Measurements from ENCODE around the gene POU6F2. TPM values are rescaled to one million over a fixed set of nuclear protein-coding genes. Genes with fewer than 3 reads are reported as not detected.

Gene POU6F2
- total and polyA plus RNA-seq, 2 of the 4 experiments (the other 2 are of a cell fraction): not detected

GRCh38 chr7:39152701-39153100 lies 175.0 kb downstream of the POU6F2 start:
- Histone ChIP-seq H3K27me3 (ENCODE audit: control insufficient read depth, insufficient read depth, low read length) (no peaks in the 10 kb centered on the region; the same call in 1 of the 2 replicates), H4K5ac (ENCODE audit: low read depth, low read length) (no peak overlapping the region), H3K9ac (ENCODE audit: low read depth, low read length) (no peak overlapping the region), H3K9me3 (ENCODE audit: control insufficient read depth, insufficient read depth, low read length) (no peaks in the 10 kb centered on the region), H2AK9ac (replicated peaks; ENCODE audit: low read depth, low read length, poor library complexity) (no peak overlapping the region), H2BK20ac (ENCODE audit: low read depth, low read length) (no peak overlapping the region), H4K20me1 (ENCODE audit: insufficient read depth, low read length) (no peaks in the 10 kb centered on the region), H2BK120ac (ENCODE audit: low read depth, low read length) (no peak overlapping the region), H3K36me3 (ENCODE audit: control insufficient read depth, insufficient read depth, low read length) (no peaks in the 10 kb centered on the region), H3K27ac (ENCODE audit: insufficient read depth, low read length) (no peak overlapping the region), H3K4me2 (ENCODE audit: low read depth, low read length) (no peak overlapping the region), H3K4me3 (ENCODE audit: insufficient read depth, low read depth, low read length) (no peak overlapping the region), H3K4me1 (ENCODE audit: control insufficient read depth, insufficient read depth, low read length) (no peaks in the 10 kb centered on the region), H2BK5ac (ENCODE audit: low read depth, low read length, poor library complexity, severe bottlenecking) (no peak overlapping the region), H3K79me1 (ENCODE audit: low read depth in 1 of 2, low read length in 2 of 2) (no peaks in the 10 kb centered on the region), H2AFZ (replicated peaks; ENCODE audit: low read length, poor library complexity) (no peak overlapping the region), H4K8ac (ENCODE audit: low read depth in 2 of 2, low read length in 2 of 2) (no peak overlapping the region), H2BK15ac (ENCODE audit: low read depth, low read length) (no peak overlapping the region), H3K14ac (replicated peaks; ENCODE audit: low read depth, low read length) (no peak overlapping the region), H3K23ac (ENCODE audit: low read depth, low read length) (no peak overlapping the region), H3K9me1 (ENCODE audit: insufficient read depth, low read length) (no peaks in the 10 kb centered on the region), H2AK5ac (ENCODE audit: low read depth, low read length) (no peak overlapping the region), H3K56ac (ENCODE audit: extremely low read depth, insufficient read depth, low read length) (no peak overlapping the region), H4K91ac (ENCODE audit: insufficient read depth, low read depth, low read length) (no peak overlapping the region), H3K18ac (ENCODE audit: low read depth, low read length) (no peak overlapping the region), H3K4ac (ENCODE audit: low read depth, low read length) (no peak overlapping the region)
- CTCF ChIA-PET: no interaction called here
- dilution Hi-C loops (cut with HindIII; ENCODE audit: low sequenced_read_pairs, unreplicated experiment) (no loop called here), in situ Hi-C loops (cut with MboI; ENCODE audit: low sequenced_read_pairs) (no loop called here), intact Hi-C loops (cut with micrococcal nuclease) (no loop called here)
- WGBS, 2 experiments (ENCODE audit: extremely low coverage in 2 of 2, insufficient read length in 1 of 2): no CpG with 5 or more reads among the region's 4 CpGs
- TF ChIP-seq MAZ (IDR thresholded peaks at IDR 0.05; ENCODE audit: borderline replicate concordance, low read depth, low read length) (no peak), CEBPB (IDR thresholded peaks at IDR 0.05; ENCODE audit: low read depth, low read length) (no peak), MXI1 (IDR thresholded peaks at IDR 0.05; ENCODE audit: borderline replicate concordance, low read depth, low read length) (no peak), RFX5 (IDR thresholded peaks at IDR 0.05; ENCODE audit: low read depth, low read length) (no peak), MAFK (IDR thresholded peaks at IDR 0.05; ENCODE audit: low read depth, low read length) (no peak), ELK1 (IDR thresholded peaks at IDR 0.05; ENCODE audit: borderline replicate concordance, low read depth, low read length) (no peak), BHLHE40 (IDR thresholded peaks at IDR 0.05; ENCODE audit: low read depth, low read length) (no peak), USF2 (IDR thresholded peaks at IDR 0.05; ENCODE audit: low read depth, low read length) (no peak), NFE2L2 (IDR thresholded peaks at IDR 0.05; ENCODE audit: low read depth, low read length) (no peak)
- POLR2A ChIA-PET (ENCODE audit: unreplicated experiment): no interaction called here
- ATAC-seq (ENCODE audit: low read depth) (no peak), DNase-seq (no peak)
- BruUV-seq (replicated peaks): no TSS peak

Measured in IMR-90 (cell line).